GM18520 (cell line): ENCODE data around the gene LMTK2.

Source experiments
- ATAC-seq: cut with Tn5 transposase; IDR thresholded peaks from one replicate; pipeline ENCODE4 v1.9.1; 2021; ENCODE audit not compliant: unreplicated experiment

The LMTK2 gene

GRCh38 chr7:98136423-98136822 is 29.8 kb downstream of the LMTK2 start:
- ATAC-seq = no peak

- ATAC-seq = no peak
These were observed 30.6 kb downstream of the LMTK2 start for GRCh38 chr7:98137134-98137825.

GRCh38 chr7:98137826-98138151 is 31.1 kb downstream of the LMTK2 start:
- peak; percentile 62 for ATAC-seq

GRCh38 chr7:98138672-98139071 is 32.0 kb downstream of the LMTK2 start:
- no peak for ATAC-seq

- no peak for ATAC-seq
These were observed 36.0 kb downstream of the LMTK2 start for GRCh38 chr7:98142658-98143057.

- no peak for ATAC-seq
These were observed 41.9 kb downstream of the LMTK2 start for GRCh38 chr7:98148607-98149006.

GRCh38 chr7:98149116-98149692 is 42.5 kb downstream of the LMTK2 start:
- ATAC-seq = no peak

- ATAC-seq = no peak
These were observed 45.2 kb downstream of the LMTK2 start for GRCh38 chr7:98151884-98152283.

- no peak for ATAC-seq
These were observed 50.0 kb downstream of the LMTK2 start for GRCh38 chr7:98156700-98157099.

- ATAC-seq = no peak
These were observed 51.1 kb downstream of the LMTK2 start for GRCh38 chr7:98157761-98158160.

- no peak for ATAC-seq
These were observed 56.1 kb downstream of the LMTK2 start for GRCh38 chr7:98162758-98163157.

GRCh38 chr7:98163269-98163668 is 56.6 kb downstream of the LMTK2 start:
- no peak for ATAC-seq

- ATAC-seq = no peak
These were observed 57.2 kb downstream of the LMTK2 start for GRCh38 chr7:98163704-98164494.

GRCh38 chr7:98165827-98166667 is 59.4 kb downstream of the LMTK2 start:
- no peak for ATAC-seq

- ATAC-seq = no peak
These were observed 60.0 kb downstream of the LMTK2 start for GRCh38 chr7:98166668-98166970.

GRCh38 chr7:98167653-98168052 is 61.0 kb downstream of the LMTK2 start:
- no peak for ATAC-seq

- peak; percentile 46 for ATAC-seq
These were observed 61.7 kb downstream of the LMTK2 start for GRCh38 chr7:98168181-98168903.

GRCh38 chr7:98168904-98169621 is 62.4 kb downstream of the LMTK2 start:
- no peak for ATAC-seq

GRCh38 chr7:98170966-98171365 is 64.3 kb downstream of the LMTK2 start:
- no peak for ATAC-seq

- no peak for ATAC-seq
These were observed 64.8 kb downstream of the LMTK2 start for GRCh38 chr7:98171449-98171848.
